ENCODE results near the gene ARAP1.

Gene ARAP1

GRCh38 chr11:72775288-72776110 lies 23.3 kb upstream of the ARAP1 start:
- no peak for TF ChIP-seq GATA3 (IDR thresholded peaks at IDR 0.05; ENCODE audit: low read depth, low read length)
- TF ChIP-seq GATA2 (IDR thresholded peaks at IDR 0.05; ENCODE audit: low read depth, low read length), result no peak

- no peak for TF ChIP-seq GATA3 (IDR thresholded peaks at IDR 0.05; ENCODE audit: low read depth, low read length)
- no peak for TF ChIP-seq GATA2 (IDR thresholded peaks at IDR 0.05; ENCODE audit: low read depth, low read length)
Observed at GRCh38 chr11:72774499-72774898, 22.3 kb upstream of the ARAP1 start.

- TF ChIP-seq GATA2 (IDR thresholded peaks at IDR 0.05; ENCODE audit: low read depth, low read length) (no peak), GATA3 (IDR thresholded peaks at IDR 0.05; ENCODE audit: low read depth, low read length) (no peak)
Observed at GRCh38 chr11:72773696-72774095, 21.5 kb upstream of the ARAP1 start.

- TF ChIP-seq GATA2 (IDR thresholded peaks at IDR 0.05; ENCODE audit: low read depth, low read length), result no peak; the same call in 1 of the 2 replicates
- TF ChIP-seq GATA3 (IDR thresholded peaks at IDR 0.05; ENCODE audit: low read depth, low read length), result no peak
Observed at GRCh38 chr11:72773291-72773690, 21.1 kb upstream of the ARAP1 start.

- no peak for TF ChIP-seq GATA3 (IDR thresholded peaks at IDR 0.05; ENCODE audit: low read depth, low read length)
- no peak for TF ChIP-seq GATA2 (IDR thresholded peaks at IDR 0.05; ENCODE audit: low read depth, low read length)
Observed at GRCh38 chr11:72772059-72772458, 19.9 kb upstream of the ARAP1 start.

- no peak for TF ChIP-seq GATA2 (IDR thresholded peaks at IDR 0.05; ENCODE audit: low read depth, low read length)
- TF ChIP-seq GATA3 (IDR thresholded peaks at IDR 0.05; ENCODE audit: low read depth, low read length), result no peak
Observed at GRCh38 chr11:72771507-72771906, 19.3 kb upstream of the ARAP1 start.

GRCh38 chr11:72770799-72771198 lies 18.6 kb upstream of the ARAP1 start:
- TF ChIP-seq GATA2 (IDR thresholded peaks at IDR 0.05; ENCODE audit: low read depth, low read length) (no peak), GATA3 (IDR thresholded peaks at IDR 0.05; ENCODE audit: low read depth, low read length) (no peak)

- TF ChIP-seq GATA3 (IDR thresholded peaks at IDR 0.05; ENCODE audit: low read depth, low read length), result no peak
- no peak for TF ChIP-seq GATA2 (IDR thresholded peaks at IDR 0.05; ENCODE audit: low read depth, low read length)
Observed at GRCh38 chr11:72769680-72770079, 17.5 kb upstream of the ARAP1 start.

- TF ChIP-seq GATA3 (IDR thresholded peaks at IDR 0.05; ENCODE audit: low read depth, low read length) (no peak), GATA2 (IDR thresholded peaks at IDR 0.05; ENCODE audit: low read depth, low read length) (no peak)
Observed at GRCh38 chr11:72768581-72768980, 16.4 kb upstream of the ARAP1 start.

GRCh38 chr11:72767203-72768062 lies 15.2 kb upstream of the ARAP1 start:
- TF ChIP-seq GATA3 (IDR thresholded peaks at IDR 0.05; ENCODE audit: low read depth, low read length), result no peak
- TF ChIP-seq GATA2 (IDR thresholded peaks at IDR 0.05; ENCODE audit: low read depth, low read length), result no peak

GRCh38 chr11:72766152-72766902 lies 14.1 kb upstream of the ARAP1 start:
- no peak for TF ChIP-seq GATA2 (IDR thresholded peaks at IDR 0.05; ENCODE audit: low read depth, low read length)
- TF ChIP-seq GATA3 (IDR thresholded peaks at IDR 0.05; ENCODE audit: low read depth, low read length), result no peak

- TF ChIP-seq GATA2 (IDR thresholded peaks at IDR 0.05; ENCODE audit: low read depth, low read length) (no peak), GATA3 (IDR thresholded peaks at IDR 0.05; ENCODE audit: low read depth, low read length) (no peak)
Observed at GRCh38 chr11:72764503-72764902, 12.3 kb upstream of the ARAP1 start.

GRCh38 chr11:72763823-72764222 lies 11.6 kb upstream of the ARAP1 start:
- TF ChIP-seq GATA2 (IDR thresholded peaks at IDR 0.05; ENCODE audit: low read depth, low read length) (no peak), GATA3 (IDR thresholded peaks at IDR 0.05; ENCODE audit: low read depth, low read length) (no peak)

All from SH-SY5Y (cell line).